Hepatic stellate cell (primary cell): ENCODE results near the gene PPP1R18.
A peak's percentile ranks its signal among the peaks of the same experiment; 100 is the strongest.
"Not testable (repeated sequence)": the region's sequence is repeated elsewhere in the genome, so short reads cannot be mapped to it uniquely, and the experiment has no call there.

ENCODE experiments used
- DNase-seq: peaks from one replicate; pipeline ENCODE4 v3.0.0; 2011; ENCODE audit warnings: low spot score

The PPP1R18 gene

GRCh38 chr6:30686009-30686907 is at the start of gene PPP1R18:
PPP1R18 (minus strand) TSS chr6:30686645; CDS start chr6:30686018, 627 bp downstream.
- DNase-seq = peak; percentile 73

- DNase-seq = no peak
Measured at GRCh38 chr6:30735668-30736314, 49.3 kb upstream of the PPP1R18 start.

- no peak for DNase-seq
Measured at GRCh38 chr6:30732237-30732943, 45.9 kb upstream of the PPP1R18 start.

GRCh38 chr6:30730601-30731435 is 44.4 kb upstream of the PPP1R18 start:
- no peak for DNase-seq

GRCh38 chr6:30727920-30728553 is 41.6 kb upstream of the PPP1R18 start:
- peak; percentile 60 for DNase-seq

GRCh38 chr6:30726506-30727413 is 40.3 kb upstream of the PPP1R18 start:
- no peak for DNase-seq

- DNase-seq = peak; percentile 42
Measured at GRCh38 chr6:30725713-30726505, 39.5 kb upstream of the PPP1R18 start.

- no peak for DNase-seq
Measured at GRCh38 chr6:30724906-30725667, 38.6 kb upstream of the PPP1R18 start.

GRCh38 chr6:30723843-30724741 is 37.6 kb upstream of the PPP1R18 start:
- not testable (repeated sequence) for DNase-seq

GRCh38 chr6:30723159-30723842 is 36.9 kb upstream of the PPP1R18 start:
- DNase-seq = not testable (repeated sequence)

GRCh38 chr6:30722280-30723112 is 36.1 kb upstream of the PPP1R18 start:
- peak; percentile 74 for DNase-seq

GRCh38 chr6:30722025-30722279 is 35.5 kb upstream of the PPP1R18 start:
- DNase-seq = not testable (repeated sequence)

- DNase-seq = peak; percentile 83
Measured at GRCh38 chr6:30721198-30722024, 35.0 kb upstream of the PPP1R18 start.

- DNase-seq = no peak
Measured at GRCh38 chr6:30720738-30721197, 34.3 kb upstream of the PPP1R18 start.
